ENCODE data around the gene DCAF8. TPM values are rescaled to one million over a fixed set of nuclear protein-coding genes. Genes with fewer than 3 reads are reported as not detected.

Gene DCAF8
- total and polyA plus RNA-seq, 2 donors = 75.8 to 114 TPM

GRCh38 chr1:160277330-160277729 lies 15.0 kb upstream of the DCAF8 start:
- H3K4me1 ChIP-seq (ENCODE audit: control insufficient read depth in 2 of 2, insufficient read depth in 2 of 2, low read length in 2 of 2) = no peaks in the 10 kb centered on the region
- no peaks in the 10 kb centered on the region for H3K27me3 ChIP-seq (ENCODE audit: control insufficient read depth in 2 of 2, insufficient read depth in 1 of 2, low read length in 1 of 2)
- H3K9me3 ChIP-seq (ENCODE audit: control insufficient read depth in 2 of 2, insufficient read depth in 1 of 2, low read length in 1 of 2) = no peaks in the 10 kb centered on the region
- WGBS = 99% methylated on average over 2 of the region's 2 CpGs
- H3K36me3 ChIP-seq (ENCODE audit: control insufficient read depth in 2 of 2, insufficient read depth in 2 of 2, low read length in 1 of 2) = peaks cover 49 to 60% of the 10 kb centered on the region in 2 donors
- no peak overlapping the region for H3K4me3 ChIP-seq (ENCODE audit: low read length in 2 of 2)
- no peak for DNase-seq (ENCODE audit: low read depth in 6 of 9, low spot score in 9 of 9)
- H3K27ac ChIP-seq (ENCODE audit: low read depth in 1 of 2, low read length in 1 of 2) = no peak overlapping the region

- H3K27me3 ChIP-seq (ENCODE audit: control insufficient read depth in 2 of 2, insufficient read depth in 1 of 2, low read length in 1 of 2) = no peaks in the 10 kb centered on the region
- H3K4me1 ChIP-seq (ENCODE audit: control insufficient read depth in 2 of 2, insufficient read depth in 2 of 2, low read length in 2 of 2) = no peaks in the 10 kb centered on the region
- H3K27ac ChIP-seq (ENCODE audit: low read depth in 1 of 2, low read length in 1 of 2) = no peak overlapping the region
- H3K4me3 ChIP-seq (ENCODE audit: low read length in 2 of 2) = no peak overlapping the region
- no peaks in the 10 kb centered on the region for H3K36me3 ChIP-seq (ENCODE audit: control insufficient read depth in 2 of 2, insufficient read depth in 2 of 2, low read length in 1 of 2)
- no peak for DNase-seq (ENCODE audit: low read depth in 6 of 9, low spot score in 9 of 9)
- WGBS = 97% methylated on average over 1 of the region's 1 CpG
- H3K9me3 ChIP-seq (ENCODE audit: control insufficient read depth in 2 of 2, insufficient read depth in 1 of 2, low read length in 1 of 2) = no peaks in the 10 kb centered on the region
Measured at GRCh38 chr1:160271025-160271424, 8.7 kb upstream of the DCAF8 start.

GRCh38 chr1:160267284-160267991 lies 5.1 kb upstream of the DCAF8 start:
- Histone ChIP-seq H3K36me3 (ENCODE audit: control insufficient read depth in 2 of 2, insufficient read depth in 2 of 2, low read length in 1 of 2) (no peaks in the 10 kb centered on the region), H3K27ac (ENCODE audit: low read depth in 1 of 2, low read length in 1 of 2) (no peak overlapping the region), H3K4me3 (ENCODE audit: low read length in 2 of 2) (no peak overlapping the region), H3K4me1 (ENCODE audit: control insufficient read depth in 2 of 2, insufficient read depth in 2 of 2, low read length in 2 of 2) (peaks cover 4 to 9% of the 10 kb centered on the region in 2 donors), H3K27me3 (ENCODE audit: control insufficient read depth in 2 of 2, insufficient read depth in 1 of 2, low read length in 1 of 2) (no peaks in the 10 kb centered on the region), H3K9me3 (ENCODE audit: control insufficient read depth in 2 of 2, insufficient read depth in 1 of 2, low read length in 1 of 2) (no peaks in the 10 kb centered on the region)
- 82% methylated on average over 10 of the region's 10 CpGs for WGBS
- no peak for DNase-seq (ENCODE audit: low read depth in 6 of 9, low spot score in 9 of 9)

GRCh38 chr1:160264795-160265307 lies 2.5 kb upstream of the DCAF8 start:
- 97% methylated on average over 4 of the region's 4 CpGs for WGBS
- H3K27me3 ChIP-seq (ENCODE audit: control insufficient read depth in 2 of 2, insufficient read depth in 1 of 2, low read length in 1 of 2) = no peaks in the 10 kb centered on the region
- H3K4me3 ChIP-seq (ENCODE audit: low read length in 2 of 2) = no peak overlapping the region
- no peak overlapping the region for H3K27ac ChIP-seq (ENCODE audit: low read depth in 1 of 2, low read length in 1 of 2)
- DNase-seq (ENCODE audit: low read depth in 6 of 9, low spot score in 9 of 9) = no peak
- H3K36me3 ChIP-seq (ENCODE audit: control insufficient read depth in 2 of 2, insufficient read depth in 2 of 2, low read length in 1 of 2) = no peaks in the 10 kb centered on the region
- no peaks in the 10 kb centered on the region for H3K9me3 ChIP-seq (ENCODE audit: control insufficient read depth in 2 of 2, insufficient read depth in 1 of 2, low read length in 1 of 2)
- peaks cover 13 to 17% of the 10 kb centered on the region in 2 donors for H3K4me1 ChIP-seq (ENCODE audit: control insufficient read depth in 2 of 2, insufficient read depth in 2 of 2, low read length in 2 of 2)

- peak in 8 of 9 donors; percentile 33 to 84 (median 58) for DNase-seq (ENCODE audit: low read depth in 6 of 9, low spot score in 9 of 9)
- WGBS = 1% methylated on average over 8 of the region's 8 CpGs
- Histone ChIP-seq H3K9me3 (ENCODE audit: control insufficient read depth in 2 of 2, insufficient read depth in 1 of 2, low read length in 1 of 2) (no peaks in the 10 kb centered on the region), H3K4me3 (ENCODE audit: low read length in 2 of 2) (peak overlapping the region; percentile 84 to 98), H3K36me3 (ENCODE audit: control insufficient read depth in 2 of 2, insufficient read depth in 2 of 2, low read length in 1 of 2) (peaks cover 8 to 10% of the 10 kb centered on the region in 2 donors), H3K27ac (ENCODE audit: low read depth in 1 of 2, low read length in 1 of 2) (peak overlapping the region; percentile 98 to 99), H3K27me3 (ENCODE audit: control insufficient read depth in 2 of 2, insufficient read depth in 1 of 2, low read length in 1 of 2) (no peaks in the 10 kb centered on the region), H3K4me1 (ENCODE audit: control insufficient read depth in 2 of 2, insufficient read depth in 2 of 2, low read length in 2 of 2) (peaks cover 13 to 17% of the 10 kb centered on the region in 2 donors)
Measured at GRCh38 chr1:160261556-160261892, 825 bp downstream of the DCAF8 start.

- 74% methylated on average over 6 of the region's 6 CpGs for WGBS
Measured at GRCh38 chr1:160260406-160261382, 1.7 kb downstream of the DCAF8 start.

GRCh38 chr1:160258177-160258798 lies 4.1 kb downstream of the DCAF8 start:
- Histone ChIP-seq H3K4me1 (ENCODE audit: control insufficient read depth in 2 of 2, insufficient read depth in 2 of 2, low read length in 2 of 2) (peaks cover 13 to 16% of the 10 kb centered on the region in 2 donors), H3K27ac (ENCODE audit: low read depth in 1 of 2, low read length in 1 of 2) (no peak overlapping the region), H3K4me3 (ENCODE audit: low read length in 2 of 2) (no peak overlapping the region), H3K27me3 (ENCODE audit: control insufficient read depth in 2 of 2, insufficient read depth in 1 of 2, low read length in 1 of 2) (no peaks in the 10 kb centered on the region), H3K36me3 (ENCODE audit: control insufficient read depth in 2 of 2, insufficient read depth in 2 of 2, low read length in 1 of 2) (peaks cover 10 to 17% of the 10 kb centered on the region in 2 donors), H3K9me3 (ENCODE audit: control insufficient read depth in 2 of 2, insufficient read depth in 1 of 2, low read length in 1 of 2) (no peaks in the 10 kb centered on the region)
- no peak for DNase-seq (ENCODE audit: low read depth in 6 of 9, low spot score in 9 of 9)
- WGBS = 98% methylated on average over 7 of the region's 7 CpGs

More at GRCh38 chr1:160260406-160261382, 1.7 kb downstream of the DCAF8 start:
- Histone ChIP-seq H3K27ac (ENCODE audit: low read depth in 1 of 2, low read length in 1 of 2) (peak overlapping the region; percentile 60 to 99), H3K4me3 (ENCODE audit: low read length in 2 of 2) (peak overlapping the region; percentile 84 to 98), H3K4me1 (ENCODE audit: control insufficient read depth in 2 of 2, insufficient read depth in 2 of 2, low read length in 2 of 2) (peaks cover 13 to 17% of the 10 kb centered on the region in 2 donors), H3K9me3 (ENCODE audit: control insufficient read depth in 2 of 2, insufficient read depth in 1 of 2, low read length in 1 of 2) (no peaks in the 10 kb centered on the region), H3K36me3 (ENCODE audit: control insufficient read depth in 2 of 2, insufficient read depth in 2 of 2, low read length in 1 of 2) (peaks cover 8 to 10% of the 10 kb centered on the region in 2 donors), H3K27me3 (ENCODE audit: control insufficient read depth in 2 of 2, insufficient read depth in 1 of 2, low read length in 1 of 2) (no peaks in the 10 kb centered on the region)
- peak in 3 of 9 donors; percentile 5 to 33 (median 18) for DNase-seq (ENCODE audit: low read depth in 6 of 9, low spot score in 9 of 9)

GRCh38 chr1:160257411-160258015 lies 4.8 kb downstream of the DCAF8 start:
- H3K9me3 ChIP-seq (ENCODE audit: control insufficient read depth in 2 of 2, insufficient read depth in 1 of 2, low read length in 1 of 2) = no peaks in the 10 kb centered on the region
- no peaks in the 10 kb centered on the region for H3K27me3 ChIP-seq (ENCODE audit: control insufficient read depth in 2 of 2, insufficient read depth in 1 of 2, low read length in 1 of 2)
- DNase-seq (ENCODE audit: low read depth in 6 of 9, low spot score in 9 of 9) = no peak
- peak overlapping the region in 1 of 2 donors; percentile 5 for H3K27ac ChIP-seq (ENCODE audit: low read depth in 1 of 2, low read length in 1 of 2)
- peaks cover 10 to 17% of the 10 kb centered on the region in 2 donors for H3K36me3 ChIP-seq (ENCODE audit: control insufficient read depth in 2 of 2, insufficient read depth in 2 of 2, low read length in 1 of 2)
- WGBS = 98% methylated on average over 6 of the region's 6 CpGs
- peaks cover 8 to 9% of the 10 kb centered on the region in 2 donors for H3K4me1 ChIP-seq (ENCODE audit: control insufficient read depth in 2 of 2, insufficient read depth in 2 of 2, low read length in 2 of 2)
- H3K4me3 ChIP-seq (ENCODE audit: low read length in 2 of 2) = no peak overlapping the region

All from thymus (tissue), 11 donors.